OCI-LY3 (cell line): ENCODE measurements around the gene PIM3.
A peak's percentile ranks its signal among the peaks of the same experiment; 100 is the strongest.

Experiments used
- H2AFZ ChIP-seq: fragments of 200-600, 300-600 bp; shearing (Covaris generic); 2 replicates; pipeline ENCODE4 v1.6.0; 2014; ENCODE audit warnings: antibody characterized with exemption, low read depth, low read length
- H3K27ac ChIP-seq: fragments of 200-600, 300-600 bp; sonication (generic); 2 replicates; pipeline ENCODE4 v1.5.1; 2014; ENCODE audit warnings: mild to moderate bottlenecking, low read length, moderate library complexity, mixed read lengths
- H3K27me3 ChIP-seq: fragments of 200-600, 300-600 bp; sonication (generic); 2 replicates; pipeline ENCODE4 v1.6.1; 2014; ENCODE audit warnings: low read depth, low read length, mixed read lengths
- H3K36me3 ChIP-seq: fragments of 200-600, 300-600 bp; sonication (generic); replicated peaks from 2 replicates; pipeline ENCODE3; 2014; ENCODE audit warnings: low read depth, low read length, mixed read lengths
- H3K4me1 ChIP-seq: fragments of 300-600, 200-600 bp; sonication (generic); 2 replicates; pipeline ENCODE4 v1.6.1; 2014; ENCODE audit warnings: low read length, mixed read lengths
- H3K4me2 ChIP-seq: fragments of 200-600, 300-600 bp; sonication (generic); 2 replicates; pipeline ENCODE4 v1.6.1; 2014; ENCODE audit warnings: low read length, mixed read lengths
- H3K4me3 ChIP-seq: fragments of 300-600, 200-600 bp; sonication (generic); 2 replicates; pipeline ENCODE4 v1.5.1; 2014; ENCODE audit warnings: antibody characterized with exemption, mild to moderate bottlenecking, low read length, moderate library complexity
- H3K79me2 ChIP-seq: fragments of 300-600, 200-600 bp; shearing (Covaris generic); 2 replicates; pipeline ENCODE4 v1.6.1; 2014; ENCODE audit warnings: mild to moderate bottlenecking, low read length, mixed read lengths
- H3K9ac ChIP-seq: fragments of 300-600, 200-600 bp; shearing (Covaris generic); 2 replicates; pipeline ENCODE4 v1.6.0; 2014; ENCODE audit warnings: mild to moderate bottlenecking, low read length, moderate library complexity
- H3K9me3 ChIP-seq: fragments of 200-600, 300-600 bp; shearing (Covaris generic); 2 replicates; pipeline ENCODE4 v1.6.1; 2014; ENCODE audit warnings: low read length, mixed read lengths; ENCODE audit not compliant: insufficient read depth
- H4K20me1 ChIP-seq: fragments of 200-600, 300-600 bp; sonication (generic); 2 replicates; pipeline ENCODE4 v1.6.1; 2016; ENCODE audit warnings: low read length, mixed read lengths; ENCODE audit not compliant: insufficient read depth
- CTCF ChIP-seq: fragments of 200-600, 300-600 bp; sonication (generic); IDR thresholded peaks from 2 replicates; pipeline ENCODE4 v1.5.1; 2014; ENCODE audit warnings: antibody characterized with exemption, low read length, low read depth
- EZH2phosphoT487 ChIP-seq: fragments of 200-600 bp; shearing (Covaris generic); IDR thresholded peaks from 2 replicates; pipeline ENCODE4 v1.6.1; 2018; ENCODE audit warnings: antibody characterized with exemption, mixed run types, low read depth

PIM3 gene

GRCh38 chr22:49917974-49918910 is 42.3 kb upstream of the PIM3 start, which contains the start of the genes ALG12 and CRELD2:
TSS of gene ALG12 (minus strand) at chr22:49918438. CDS start at chr22:49913765, 4,673 bp downstream.
TSS of gene CRELD2 (plus strand) at chr22:49918634. CDS start at chr22:49918770, 136 bp downstream.
- no peaks in the 10 kb centered on the region for H3K36me3 ChIP-seq
- H3K9ac ChIP-seq = peak within 1 kb of the TSS; percentile 73
- no peaks in the 10 kb centered on the region for H3K27me3 ChIP-seq
- peak within 1 kb of the TSS; percentile 47 for H3K27ac ChIP-seq
- peaks cover 9% of the 10 kb centered on the region; the same call in 1 of the 2 replicates for H3K4me1 ChIP-seq
- peak within 1 kb of the TSS; percentile 92 for H3K4me3 ChIP-seq
- peak within 1 kb of the TSS; percentile 87 for H3K4me2 ChIP-seq
- H4K20me1 ChIP-seq = no peaks in the 10 kb centered on the region
- no peaks in the 10 kb centered on the region for H3K79me2 ChIP-seq
- peak within 1 kb of the TSS; percentile 42; the same call in 1 of the 2 replicates for H2AFZ ChIP-seq
- H3K9me3 ChIP-seq = no peaks in the 10 kb centered on the region
- TF ChIP-seq CTCF = no peak
- no peak for TF ChIP-seq EZH2phosphoT487

- no peak overlapping the region for H3K27ac ChIP-seq
- no peaks in the 10 kb centered on the region for H4K20me1 ChIP-seq
Observed at GRCh38 chr22:49918911-49919881, 41.4 kb upstream of the PIM3 start.

GRCh38 chr22:49920859-49921258 is 39.7 kb upstream of the PIM3 start:
- H3K4me2 ChIP-seq = no peak overlapping the region
- H3K9ac ChIP-seq = no peak overlapping the region
- peaks cover 3% of the 10 kb centered on the region; the same call in 1 of the 2 replicates for H3K9me3 ChIP-seq
- no peak overlapping the region for H3K4me3 ChIP-seq
- no peak for TF ChIP-seq EZH2phosphoT487
- no peak for TF ChIP-seq CTCF
- no peak overlapping the region for H2AFZ ChIP-seq
- no peaks in the 10 kb centered on the region for H3K79me2 ChIP-seq
- peaks cover 18% of the 10 kb centered on the region for H3K4me1 ChIP-seq
- H3K27ac ChIP-seq = no peak overlapping the region
- H3K27me3 ChIP-seq = no peaks in the 10 kb centered on the region
- no peaks in the 10 kb centered on the region for H4K20me1 ChIP-seq
- H3K36me3 ChIP-seq = no peaks in the 10 kb centered on the region

More at GRCh38 chr22:49918911-49919881, 41.4 kb upstream of the PIM3 start:
- H3K4me2 ChIP-seq = peak overlapping the region; percentile 87
- peak overlapping the region; percentile 50 for H3K9ac ChIP-seq
- H2AFZ ChIP-seq = no peak overlapping the region
- TF ChIP-seq EZH2phosphoT487 (no peak), CTCF (no peak)
- H3K9me3 ChIP-seq = no peaks in the 10 kb centered on the region
- no peaks in the 10 kb centered on the region for H3K27me3 ChIP-seq
- H3K4me1 ChIP-seq = peaks cover 9% of the 10 kb centered on the region; the same call in 1 of the 2 replicates
- no peaks in the 10 kb centered on the region for H3K36me3 ChIP-seq
- no peaks in the 10 kb centered on the region for H3K79me2 ChIP-seq
- peak overlapping the region; percentile 92 for H3K4me3 ChIP-seq
